Urinary bladder (tissue), 4 donors: ENCODE results near the gene DNAJC24. TPM values are rescaled to one million over a fixed set of nuclear protein-coding genes. Genes with fewer than 3 reads are reported as not detected.

ENCODE experiments used
- DNase-seq: peaks from one replicate; pipeline ENCODE4 v3.0.0-alpha.2; 2015; ENCODE audit errors: extremely low spot score
- H3K27ac ChIP-seq: one replicate; pipeline ENCODE4 v1.5.1; 2013; ENCODE audit warnings: low read depth, mild to moderate bottlenecking, moderate library complexity
- H3K36me3 ChIP-seq: one replicate; pipeline ENCODE4 v1.6.1; 2013; ENCODE audit warnings: mild to moderate bottlenecking, moderate library complexity; ENCODE audit not compliant: insufficient read depth
- H3K4me1 ChIP-seq: one replicate; pipeline ENCODE4 v1.6.1; 2013; ENCODE audit warnings: mild to moderate bottlenecking, moderate library complexity; ENCODE audit not compliant: insufficient read depth
- H3K4me3 ChIP-seq: one replicate; pipeline ENCODE4 v1.5.1; 2013; ENCODE audit warnings: low read depth, low read length
- WGBS: extraction: QIAGEN DNeasy Blood & Tissue Kit; methylation state at CpG from one replicate; pipeline ENCODE4 v1.1.7; 2013; 5-methylcytosine and 5-hydroxymethylcytosine counted together
- polyA plus RNA-seq: library from polyadenylated mRNA; stranded (reverse); fragments of 200-250 nt; gene quantifications from one replicate; pipeline ENCODE4 v1.2.3, GENCODE V29; 2013
- total RNA-seq: library from RNA; depleted of rRNA; stranded (reverse); fragments of >200 nt; gene quantifications from one replicate; pipeline ENCODE4 v1.2.3, GENCODE V29; 2014
- donor health status: healthy with polysubstance abuse.
- donor health status: healthy.

Gene DNAJC24
- total and polyA plus RNA-seq, 2 donors, result 11.7 to 31.8 TPM

GRCh38 chr11:31478223-31478590 lies 108.5 kb downstream of the DNAJC24 start:
- WGBS, result 91% methylated on average over 2 of the region's 2 CpGs
- H3K27ac ChIP-seq, result no peak overlapping the region

GRCh38 chr11:31479066-31479465 lies 109.4 kb downstream of the DNAJC24 start:
- no peaks in the 10 kb centered on the region for H3K36me3 ChIP-seq
- WGBS, result 67% methylated on average over 4 of the region's 4 CpGs
- DNase-seq, result no peak
- H3K4me1 ChIP-seq, result no peaks in the 10 kb centered on the region
- H3K27ac ChIP-seq, result no peak overlapping the region
- H3K4me3 ChIP-seq, result no peak overlapping the region

More at GRCh38 chr11:31478223-31478590, 108.5 kb downstream of the DNAJC24 start:
- no peak for DNase-seq
- H3K36me3 ChIP-seq, result no peaks in the 10 kb centered on the region
- H3K4me1 ChIP-seq, result no peaks in the 10 kb centered on the region
- H3K4me3 ChIP-seq, result no peak overlapping the region

GRCh38 chr11:31480930-31481329 lies 111.3 kb downstream of the DNAJC24 start:
- Histone ChIP-seq H3K4me1 (no peaks in the 10 kb centered on the region), H3K36me3 (no peaks in the 10 kb centered on the region), H3K4me3 (no peak overlapping the region), H3K27ac (no peak overlapping the region)
- no peak for DNase-seq
- 85% methylated on average over 3 of the region's 3 CpGs for WGBS

Other genes with a start within 250 kb of the DNAJC24 start
- 1.2 TPM for gene DCDC1, start 121 bp upstream of the DNAJC24 start, total RNA-seq
- 0.09 TPM for gene DCDC1, start 121 bp upstream of the DNAJC24 start, polyA plus RNA-seq
- gene IMMP1L, start 139.8 kb downstream of the DNAJC24 start, total RNA-seq, result 37.3 TPM
- 20.0 TPM for gene IMMP1L, start 139.8 kb downstream of the DNAJC24 start, polyA plus RNA-seq
- gene ELP4, start 139.9 kb downstream of the DNAJC24 start, total RNA-seq, result 66.1 TPM
- 13.7 TPM for gene ELP4, start 139.9 kb downstream of the DNAJC24 start, polyA plus RNA-seq